DOHH2 (cell line): Measurements from ENCODE around the gene LRTM2.

ENCODE experiments used
- H3F3A ChIP-seq: fragments of 200-600 bp; sonication (generic), shearing (Covaris generic); 2 replicates; pipeline ENCODE4 v1.6.0; 2016; ENCODE audit warnings: antibody characterized with exemption, mild to moderate bottlenecking; ENCODE audit not compliant: control insufficient read depth, insufficient read depth
- H3K27ac ChIP-seq: fragments of 200-600 bp; sonication (generic); 2 replicates; pipeline ENCODE4 v1.5.1; 2014; ENCODE audit warnings: low read depth, mild to moderate bottlenecking, low read length, moderate library complexity
- H3K27me3 ChIP-seq: fragments of 200-600 bp; sonication (generic); 2 replicates; pipeline ENCODE4 v1.6.1; 2014; ENCODE audit warnings: mild to moderate bottlenecking, low read length, mixed read lengths; ENCODE audit not compliant: control insufficient read depth
- H3K36me3 ChIP-seq: fragments of 200-600 bp; sonication (generic); 2 replicates; pipeline ENCODE4 v1.6.1; 2014; ENCODE audit warnings: mild to moderate bottlenecking, low read length, moderate library complexity, mixed read lengths; ENCODE audit not compliant: control insufficient read depth
- H3K4me1 ChIP-seq: fragments of 200-600 bp; sonication (generic); 2 replicates; pipeline ENCODE4 v1.6.1; 2014; ENCODE audit warnings: mild to moderate bottlenecking, low read length, mixed read lengths; ENCODE audit not compliant: control insufficient read depth
- H3K4me2 ChIP-seq: fragments of 200-600 bp; sonication (generic); 2 replicates; pipeline ENCODE4 v1.6.0; 2014; ENCODE audit warnings: mild to moderate bottlenecking, low read length, moderate library complexity
- H3K4me3 ChIP-seq: fragments of 200-600 bp; sonication (generic); 2 replicates; pipeline ENCODE4 v1.5.1; 2014; ENCODE audit warnings: mild to moderate bottlenecking, low read length, mixed read lengths
- H3K79me2 ChIP-seq: fragments of 200-600 bp; sonication (generic); 2 replicates; pipeline ENCODE4 v1.6.1; 2014; ENCODE audit warnings: mild to moderate bottlenecking, low read length, mixed read lengths; ENCODE audit not compliant: control insufficient read depth
- H3K9me2 ChIP-seq: fragments of 200-600 bp; sonication (generic); replicated peaks from 2 replicates; pipeline ENCODE4 v1.6.1; 2014; ENCODE audit warnings: mild to moderate bottlenecking, low read length, mixed read lengths; ENCODE audit not compliant: control insufficient read depth
- H3K9me3 ChIP-seq: fragments of 200-600 bp; sonication (generic); 2 replicates; pipeline ENCODE4 v1.6.1; 2014; ENCODE audit warnings: antibody characterized with exemption, low read length, mixed read lengths; ENCODE audit not compliant: control insufficient read depth, insufficient read depth
- H4K20me1 ChIP-seq: fragments of 200-600 bp; sonication (generic); 2 replicates; pipeline ENCODE4 v1.6.0; 2014; ENCODE audit warnings: low read depth, mild to moderate bottlenecking, antibody characterized with exemption, low read length, moderate library complexity; ENCODE audit not compliant: control insufficient read depth, insufficient read depth
- CTCF ChIP-seq: fragments of 200-600 bp; sonication (generic); IDR thresholded peaks from one replicate; pipeline ENCODE4 v1.5.1; 2014; ENCODE audit warnings: antibody characterized with exemption, mild to moderate bottlenecking, low read depth, low read length; ENCODE audit not compliant: poor library complexity, severe bottlenecking
- EZH2phosphoT487 ChIP-seq: fragments of 200-600 bp; sonication (generic); IDR thresholded peaks from 2 replicates; pipeline ENCODE4 v1.6.1; 2017; ENCODE audit warnings: borderline replicate concordance, mild to moderate bottlenecking, antibody characterized with exemption, low read length, moderate library complexity, mixed read lengths

The LRTM2 gene

DNA sequence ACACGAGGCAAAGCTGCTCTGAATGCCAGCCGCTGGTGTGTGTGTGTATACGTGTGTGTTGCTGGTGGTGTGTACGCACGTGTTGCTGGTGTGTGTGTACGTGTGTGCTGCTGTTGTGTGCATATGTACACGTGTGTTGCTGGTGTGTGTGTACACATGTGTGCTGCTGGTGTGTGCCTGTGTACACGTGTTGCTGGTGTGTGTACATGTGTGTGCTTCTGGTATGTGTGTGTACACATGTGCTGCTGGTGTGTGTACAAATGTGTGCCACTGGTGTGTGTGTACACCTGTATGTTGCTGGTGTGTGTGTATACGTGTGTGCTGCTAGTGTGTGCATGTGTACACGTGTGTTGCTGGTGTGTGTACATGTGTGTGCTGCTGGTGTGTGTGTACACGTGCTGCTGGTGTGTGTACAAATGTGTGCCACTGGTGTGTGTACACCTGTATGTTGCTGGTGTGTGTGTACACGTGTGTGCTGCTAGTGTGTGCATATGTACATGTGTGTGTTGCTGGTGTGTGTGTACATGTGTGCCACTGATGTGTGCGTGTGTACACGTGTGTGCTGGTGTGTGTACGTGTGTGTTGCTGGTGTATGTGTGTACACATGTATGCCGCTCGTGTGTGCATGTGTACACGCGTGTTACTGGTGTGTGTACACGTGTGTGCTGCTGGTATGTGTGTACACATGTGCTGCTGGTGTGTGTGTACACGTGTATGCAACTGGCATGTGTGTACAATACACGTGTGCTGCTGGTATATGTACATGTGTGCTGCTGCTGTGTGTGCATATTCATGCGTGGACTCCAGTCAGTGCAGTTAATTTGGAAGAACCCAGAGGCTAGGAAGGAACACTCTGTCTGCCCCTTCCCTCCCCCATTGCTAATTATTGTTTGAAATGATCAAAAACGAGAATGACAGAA, 50.9 kb downstream of the LRTM2 start:
- peaks cover 15% of the 10 kb centered on the region; the same call in 1 of the 2 replicates for H3K27me3 ChIP-seq
- no peak overlapping the region for H3K4me2 ChIP-seq
- H4K20me1 ChIP-seq, result no peaks in the 10 kb centered on the region
- TF ChIP-seq EZH2phosphoT487 (no peak), CTCF (no peak)
- H3K36me3 ChIP-seq, result no peaks in the 10 kb centered on the region
- H3K4me1 ChIP-seq, result no peaks in the 10 kb centered on the region
- H3K9me3 ChIP-seq, result peaks cover 10% of the 10 kb centered on the region; the same call in 1 of the 2 replicates
- H3K79me2 ChIP-seq, result no peaks in the 10 kb centered on the region
- H3F3A ChIP-seq, result no peaks in the 10 kb centered on the region
- no peaks in the 10 kb centered on the region for H3K9me2 ChIP-seq
- no peak overlapping the region for H3K4me3 ChIP-seq
- no peak overlapping the region for H3K27ac ChIP-seq

DNA sequence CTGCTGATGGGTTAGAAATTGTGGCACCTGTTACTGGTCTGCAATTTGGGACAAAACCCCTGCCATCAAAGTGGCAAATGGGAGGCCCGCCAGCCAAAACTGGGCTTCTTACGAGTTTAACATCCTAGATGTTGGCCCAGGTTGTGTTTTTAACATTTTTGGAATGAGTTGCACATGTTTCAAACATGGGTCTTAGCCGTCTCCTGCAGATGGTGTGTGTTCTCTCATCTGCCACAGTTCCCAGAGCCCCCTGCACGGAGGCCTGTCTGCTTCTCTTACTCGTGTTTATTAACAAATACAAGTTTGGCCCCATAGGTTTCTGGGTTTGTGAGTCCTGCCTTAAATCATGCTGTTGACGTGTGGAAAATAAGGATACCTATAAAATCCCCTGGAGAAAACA, 51.6 kb downstream of the LRTM2 start:
- Histone ChIP-seq H3K27ac (no peak overlapping the region), H3F3A (no peaks in the 10 kb centered on the region), H4K20me1 (no peaks in the 10 kb centered on the region), H3K36me3 (no peaks in the 10 kb centered on the region), H3K9me2 (no peaks in the 10 kb centered on the region), H3K27me3 (peaks cover 21% of the 10 kb centered on the region; the same call in 1 of the 2 replicates), H3K4me3 (no peak overlapping the region), H3K4me1 (no peaks in the 10 kb centered on the region), H3K4me2 (no peak overlapping the region), H3K9me3 (peaks cover 10% of the 10 kb centered on the region; the same call in 1 of the 2 replicates), H3K79me2 (no peaks in the 10 kb centered on the region)
- TF ChIP-seq CTCF, result no peak
- no peak for TF ChIP-seq EZH2phosphoT487

GRCh38 chr12:1872448-1872847, 52.1 kb downstream of the LRTM2 start:
- H3K27ac ChIP-seq, result no peak overlapping the region
- peaks cover 21% of the 10 kb centered on the region; the same call in 1 of the 2 replicates for H3K27me3 ChIP-seq
- TF ChIP-seq CTCF, result no peak
- TF ChIP-seq EZH2phosphoT487, result no peak
- no peak overlapping the region for H3K4me3 ChIP-seq
- peaks cover 10% of the 10 kb centered on the region; the same call in 1 of the 2 replicates for H3K9me3 ChIP-seq
- H3K79me2 ChIP-seq, result no peaks in the 10 kb centered on the region
- no peaks in the 10 kb centered on the region for H3K36me3 ChIP-seq
- H4K20me1 ChIP-seq, result no peaks in the 10 kb centered on the region
- no peaks in the 10 kb centered on the region for H3F3A ChIP-seq
- no peaks in the 10 kb centered on the region for H3K9me2 ChIP-seq
- no peak overlapping the region for H3K4me2 ChIP-seq
- H3K4me1 ChIP-seq, result no peaks in the 10 kb centered on the region
